Measurements from ENCODE around the gene GNAS. TPM values are rescaled to one million over a fixed set of nuclear protein-coding genes. Genes with fewer than 3 reads are reported as not detected.

Gene GNAS
- 1,000 to 10,000 TPM; 1,245 to 1,317 TPM for total RNA-seq
- 552 TPM for polyA plus RNA-seq (2013, experiment 1 of 2)
- polyA plus RNA-seq (2013, experiment 2 of 2), result 708 TPM
- total RNA-seq, result 293 to 1,305 (median 508) reads per million in 172 experiments

DNA sequence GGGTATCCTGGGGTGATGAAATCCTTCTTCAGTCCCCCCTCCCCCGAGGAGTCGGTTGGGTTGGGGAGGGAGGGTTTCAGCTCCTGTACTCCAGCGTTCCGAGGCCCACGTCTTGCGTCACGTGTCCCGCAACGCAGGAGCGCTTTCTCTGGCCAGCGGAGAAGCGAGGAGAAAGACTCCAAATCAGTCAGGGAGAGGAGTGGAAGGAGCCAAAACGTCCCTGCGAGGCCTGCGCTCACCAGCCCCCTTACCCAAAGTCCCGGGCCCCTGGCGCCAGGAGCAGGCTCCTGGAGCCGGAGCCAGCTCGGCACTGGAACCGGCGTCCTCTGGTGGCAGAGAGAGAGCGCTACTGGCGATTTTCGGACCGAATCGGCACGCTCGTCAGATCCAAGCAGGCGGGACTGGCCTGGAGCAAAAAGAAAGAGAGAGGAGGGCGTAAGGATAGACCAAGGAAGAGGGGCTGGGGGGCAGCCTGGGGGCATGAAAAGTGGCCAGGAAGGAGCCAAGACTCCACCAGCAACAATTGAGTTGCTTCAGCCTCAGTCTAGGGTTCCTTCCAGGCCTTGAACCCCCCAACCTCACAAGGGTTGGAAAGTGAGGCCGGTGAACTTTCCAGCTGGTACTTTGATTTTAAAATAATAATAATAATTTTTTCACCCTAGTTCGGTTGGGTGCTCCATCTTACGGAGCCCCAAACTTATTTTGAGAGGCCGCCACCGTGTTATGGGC lies at the start of gene GNAS:
Gene GNAS, plus strand, starts transcription at position 174 of the 729 bp plus-strand sequence.
- intact Hi-C loops (cut with DNase I, micrococcal nuclease), result loop anchor here in 1 of 2 experiments (5.0 to 10.0 kb wide), 2 partner anchors 200 to 618 kb away; partner anchors contain the start of gene STX16
- Mint-ChIP-seq H3K36me3 (ENCODE audit: low read depth) (peaks cover 6% of the 10 kb centered on the region), H3K4me1 (ENCODE audit: low read depth) (peaks cover 23% of the 10 kb centered on the region), H3K27me3 (peaks cover 69% of the 10 kb centered on the region), H3K4me3 (peak within 1 kb of the TSS; percentile 94), H3K9me3 (no peaks in the 10 kb centered on the region), H3K27ac (no peak within 1 kb of the TSS)
- ChIA-PET CTCF (interaction anchor here (0.6 to 2.0 kb wide), 6 partner anchors 121 to 642 kb away, joined by 3 to 9 read pairs (median 4); partner anchors contain the start of gene STX16), POLR2A (interaction anchor here (0.7 to 3.7 kb wide), 2 partner anchors 97 to 201 kb away, joined by 3 to 22 read pairs; partner anchors contain the start of gene STX16)
- Histone ChIP-seq H3K4me3 (ENCODE audit: low read length) (peak within 1 kb of the TSS; percentile 56), H3K9me3 (ENCODE audit: control insufficient read depth in 1 of 2, insufficient read depth in 1 of 2, low read length in 2 of 2) (peaks cover 0 to 50% of the 10 kb centered on the region in 2 experiments), H3K36me3 (ENCODE audit: insufficient read depth, low read length) (no peaks in the 10 kb centered on the region), H3K27ac (ENCODE audit: low read depth in 1 of 2, low read length in 2 of 2) (no peak within 1 kb of the TSS), H3K4me1 (ENCODE audit: insufficient read depth, low read length) (peaks cover 52% of the 10 kb centered on the region), H3K27me3 (ENCODE audit: control insufficient read depth in 1 of 2, insufficient read depth in 2 of 2, low read length in 2 of 2) (peaks cover 54 to 57% of the 10 kb centered on the region in 2 experiments)
- TF ChIP-seq CTCF (IDR thresholded peaks at IDR 0.05), result peak; percentile 32
- peak; percentile 53 for ATAC-seq (ENCODE audit: poor library complexity)
- DNase-seq, result peak; percentile 24 to 76 (median 44)

DNA sequence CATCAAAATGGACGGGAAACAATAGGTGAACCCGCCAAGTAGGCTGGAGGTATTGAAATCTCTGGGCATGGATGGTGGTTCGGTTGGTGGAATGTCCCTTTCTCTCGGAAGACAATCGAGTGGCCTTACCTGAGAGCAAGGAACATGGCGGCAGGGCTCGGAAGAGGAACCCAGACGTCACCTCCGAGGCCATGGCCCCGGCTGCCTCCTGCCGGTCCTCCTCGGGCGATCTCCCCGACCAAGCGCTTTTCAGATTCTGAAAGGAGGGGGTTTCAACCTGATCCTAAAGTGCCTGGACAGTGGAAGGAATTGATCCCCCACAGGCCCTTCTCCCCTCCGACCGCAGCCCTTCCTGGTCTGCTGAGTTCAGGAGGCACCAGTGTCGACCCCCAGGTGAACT lies 49.0 kb upstream of the GNAS start:
- Histone ChIP-seq H3K4me3 (ENCODE audit: low read length) (no peak overlapping the region), H3K9me3 (ENCODE audit: control insufficient read depth in 1 of 2, insufficient read depth in 1 of 2, low read length in 2 of 2) (peaks cover 0 to 3% of the 10 kb centered on the region in 2 experiments), H3K27me3 (ENCODE audit: control insufficient read depth in 1 of 2, insufficient read depth in 2 of 2, low read length in 2 of 2) (peaks cover 6 to 8% of the 10 kb centered on the region in 2 experiments), H3K36me3 (ENCODE audit: insufficient read depth, low read length) (no peaks in the 10 kb centered on the region), H3K4me1 (ENCODE audit: insufficient read depth, low read length) (no peaks in the 10 kb centered on the region), H3K27ac (ENCODE audit: low read depth in 1 of 2, low read length in 2 of 2) (no peak overlapping the region)
- CTCF ChIA-PET, result no interaction called here
- H3K4me3 Mint-ChIP-seq, result no peak overlapping the region
- no peaks in the 10 kb centered on the region for H3K9me3 Mint-ChIP-seq
- peaks cover 13% of the 10 kb centered on the region for H3K27me3 Mint-ChIP-seq
- ATAC-seq (ENCODE audit: poor library complexity) (no peak), DNase-seq (no peak)
- POLR2A ChIA-PET, result no interaction called here
- no peak for TF ChIP-seq CTCF (IDR thresholded peaks at IDR 0.05)
- H3K4me1 Mint-ChIP-seq (ENCODE audit: low read depth), result no peaks in the 10 kb centered on the region
- intact Hi-C loops (cut with DNase I, micrococcal nuclease), result no loop called here
- no peak overlapping the region for H3K27ac Mint-ChIP-seq
- no peaks in the 10 kb centered on the region for H3K36me3 Mint-ChIP-seq (ENCODE audit: low read depth)

- peaks cover 5 to 9% of the 10 kb centered on the region in 2 experiments for H3K27me3 ChIP-seq (ENCODE audit: control insufficient read depth in 1 of 2, insufficient read depth in 2 of 2, low read length in 2 of 2)
- H3K4me1 ChIP-seq (ENCODE audit: insufficient read depth, low read length), result no peaks in the 10 kb centered on the region
- no peaks in the 10 kb centered on the region for H3K4me1 Mint-ChIP-seq (ENCODE audit: low read depth)
- H3K9me3 Mint-ChIP-seq, result no peaks in the 10 kb centered on the region
- peaks cover 27% of the 10 kb centered on the region for H3K27me3 Mint-ChIP-seq
- no peak overlapping the region for H3K27ac Mint-ChIP-seq
- H3K4me3 ChIP-seq (ENCODE audit: low read length), result no peak overlapping the region
- no peak overlapping the region for H3K27ac ChIP-seq (ENCODE audit: low read depth in 1 of 2, low read length in 2 of 2)
- ChIA-PET CTCF (no interaction called here), POLR2A (no interaction called here)
- no peaks in the 10 kb centered on the region for H3K36me3 ChIP-seq (ENCODE audit: insufficient read depth, low read length)
- intact Hi-C loops (cut with DNase I, micrococcal nuclease), result no loop called here
- no peaks in the 10 kb centered on the region for H3K36me3 Mint-ChIP-seq (ENCODE audit: low read depth)
- no peak overlapping the region for H3K4me3 Mint-ChIP-seq
- DNase-seq (no peak), ATAC-seq (ENCODE audit: poor library complexity) (no peak)
- H3K9me3 ChIP-seq (ENCODE audit: control insufficient read depth in 1 of 2, insufficient read depth in 1 of 2, low read length in 2 of 2), result peaks cover 0 to 12% of the 10 kb centered on the region in 2 experiments
- no peak for TF ChIP-seq CTCF (IDR thresholded peaks at IDR 0.05)
Observed at GRCh38 chr20:58807801-58808200, 44.7 kb upstream of the GNAS start.

Measured in CD4-positive, alpha-beta T cell (primary cell).